Mesothelial cell of epicardium (in vitro differentiated cells): ENCODE measurements around the gene EYS. TPM values are rescaled to one million over a fixed set of nuclear protein-coding genes. Genes with fewer than 3 reads are reported as not detected.

Experiments used
- DNase-seq, 2 experiments: peaks; one replicate each; pipeline ENCODE4 v3.0.0; 2021; ENCODE audit warnings: low spot score in 2 of 2; ENCODE audit not compliant: unreplicated experiment in 2 of 2
- H3K27ac Mint-ChIP-seq: 2 replicates; pipeline ENCODE4 v1.8.0; 2021; ENCODE audit warnings: mixed read lengths
- H3K27me3 Mint-ChIP-seq: 2 replicates; pipeline ENCODE4 v1.8.0; 2021; ENCODE audit warnings: low read depth, mixed read lengths
- H3K36me3 Mint-ChIP-seq: 2 replicates; pipeline ENCODE4 v1.8.0; 2021; ENCODE audit warnings: mixed read lengths
- H3K4me1 Mint-ChIP-seq: 2 replicates; pipeline ENCODE4 v1.8.0; 2021; ENCODE audit warnings: mixed read lengths
- H3K4me3 Mint-ChIP-seq: 2 replicates; pipeline ENCODE4 v1.8.0; 2021; ENCODE audit warnings: mild to moderate bottlenecking, moderate library complexity, mixed read lengths
- H3K9me3 Mint-ChIP-seq: 2 replicates; pipeline ENCODE4 v1.8.0; 2021; ENCODE audit warnings: mixed read lengths
- CTCF ChIP-seq: fragments of 200-600 bp; sonication (generic); IDR thresholded peaks from one replicate; pipeline ENCODE4 v1.5.0; 2021; ENCODE audit warnings: antibody characterized with exemption; ENCODE audit not compliant: unreplicated experiment
- total RNA-seq: library from RNA; stranded (reverse); gene quantifications from 3 replicates; pipeline ENCODE4 v1.2.1, GENCODE V29; 2021

The EYS gene
- total RNA-seq, 1 donor from 2014 or later = 0.69 TPM

DNA sequence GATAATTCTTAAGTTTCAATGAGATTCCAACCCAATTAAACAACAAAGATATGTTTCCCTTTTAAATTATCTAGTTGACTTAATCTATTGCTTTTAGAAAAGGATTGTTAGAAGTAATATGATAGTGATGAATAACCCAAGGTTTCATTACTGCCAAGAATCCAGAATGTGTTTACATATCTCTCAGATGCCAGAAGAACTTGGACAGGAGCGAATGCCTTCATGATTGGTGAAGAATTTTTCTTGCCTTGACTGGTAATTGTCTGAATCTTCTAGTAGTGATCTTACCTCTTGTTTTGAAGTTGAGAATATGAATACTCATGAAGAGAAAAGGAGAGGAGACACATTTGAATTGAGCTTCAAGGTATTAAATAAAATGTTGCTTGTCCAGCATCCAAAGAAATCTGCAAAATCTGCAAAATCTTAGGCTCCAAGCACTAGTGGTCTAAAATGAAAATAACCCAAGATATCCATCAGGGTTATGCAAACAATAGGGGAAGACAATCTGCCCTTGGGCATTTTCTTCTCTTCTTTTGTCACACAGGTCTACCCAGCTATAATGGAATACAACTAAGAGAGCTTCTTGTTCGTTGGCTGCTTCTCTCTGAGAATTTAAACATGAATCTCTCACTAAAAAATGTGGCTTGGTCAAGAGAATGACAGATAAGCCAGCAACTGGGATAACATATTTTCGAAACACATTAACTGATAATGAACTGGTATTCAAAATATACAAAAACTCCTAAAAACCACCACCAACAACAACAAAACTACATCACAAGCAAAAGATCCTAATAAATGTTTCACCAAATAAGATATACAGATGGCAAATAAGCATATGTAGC is 928.9 kb downstream of the EYS start:
- no peak for TF ChIP-seq CTCF
- peaks cover 11% of the 10 kb centered on the region for H3K36me3 Mint-ChIP-seq
- peaks cover 43% of the 10 kb centered on the region for H3K9me3 Mint-ChIP-seq
- DNase-seq = no peak
- no peak overlapping the region for H3K4me3 Mint-ChIP-seq
- H3K27me3 Mint-ChIP-seq = no peaks in the 10 kb centered on the region
- H3K27ac Mint-ChIP-seq = no peak overlapping the region
- peaks cover 25% of the 10 kb centered on the region for H3K4me1 Mint-ChIP-seq

DNA sequence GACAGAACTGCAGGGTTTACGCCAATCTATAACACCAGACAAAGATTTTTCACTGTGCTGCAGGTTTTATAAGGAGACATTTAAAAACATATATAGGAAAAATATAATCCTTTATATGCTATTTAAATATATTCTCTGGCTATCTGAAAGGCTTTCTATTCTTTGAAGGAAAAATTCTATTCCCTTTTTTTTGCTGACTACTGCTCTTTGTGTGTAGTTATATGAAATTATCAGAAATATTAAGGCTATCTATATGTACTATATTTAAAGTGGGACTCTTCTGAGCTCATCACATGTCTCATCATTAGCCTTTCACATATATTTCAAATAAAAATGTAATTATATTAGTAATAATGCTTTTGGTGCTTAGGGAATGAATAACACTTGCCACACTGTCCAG is 930.7 kb downstream of the EYS start:
- H3K36me3 Mint-ChIP-seq = peaks cover 12% of the 10 kb centered on the region
- no peak for TF ChIP-seq CTCF
- no peak for DNase-seq
- peaks cover 25% of the 10 kb centered on the region for H3K4me1 Mint-ChIP-seq
- no peaks in the 10 kb centered on the region for H3K27me3 Mint-ChIP-seq
- H3K27ac Mint-ChIP-seq = no peak overlapping the region
- H3K9me3 Mint-ChIP-seq = peaks cover 44% of the 10 kb centered on the region
- H3K4me3 Mint-ChIP-seq = no peak overlapping the region

GRCh38 chr6:64774881-64775280 is 932.1 kb downstream of the EYS start:
- DNase-seq = no peak
- no peak for TF ChIP-seq CTCF
- Mint-ChIP-seq H3K27ac (no peak overlapping the region), H3K36me3 (peaks cover 12% of the 10 kb centered on the region), H3K9me3 (peaks cover 33% of the 10 kb centered on the region), H3K4me3 (no peak overlapping the region), H3K4me1 (peaks cover 25% of the 10 kb centered on the region), H3K27me3 (no peaks in the 10 kb centered on the region)

- Mint-ChIP-seq H3K4me1 (no peaks in the 10 kb centered on the region), H3K27ac (no peak overlapping the region), H3K9me3 (no peaks in the 10 kb centered on the region), H3K4me3 (no peak overlapping the region), H3K36me3 (no peaks in the 10 kb centered on the region), H3K27me3 (no peaks in the 10 kb centered on the region)
- TF ChIP-seq CTCF = no peak
- no peak for DNase-seq
These were observed 956.1 kb downstream of the EYS start for GRCh38 chr6:64750910-64751309.

GRCh38 chr6:64737418-64737817 is 969.6 kb downstream of the EYS start:
- Mint-ChIP-seq H3K9me3 (no peaks in the 10 kb centered on the region), H3K36me3 (no peaks in the 10 kb centered on the region), H3K4me1 (no peaks in the 10 kb centered on the region), H3K27ac (no peak overlapping the region), H3K4me3 (no peak overlapping the region), H3K27me3 (no peaks in the 10 kb centered on the region)
- no peak for DNase-seq
- no peak for TF ChIP-seq CTCF
